LNCaP clone FGC (cell line): ENCODE data around the gene SULF2.

Source experiments
- DNase-seq: peaks from one replicate; pipeline ENCODE4 v3.0.0-alpha.2; 2011; ENCODE audit warnings: low read depth
- H3K4me3 ChIP-seq: 2 replicates; pipeline ENCODE4 v1.5.1; 2011; ENCODE audit warnings: mild to moderate bottlenecking, low read depth, low read length, control low read depth
- CTCF ChIP-seq: IDR thresholded peaks from 2 replicates; pipeline ENCODE4 v1.5.1; 2012; ENCODE audit warnings: mild to moderate bottlenecking; ENCODE audit not compliant: control insufficient read depth, insufficient read depth; ENCODE audit errors: extremely low read depth

Gene SULF2

GRCh38 chr20:47699818-47700217, 85.5 kb downstream of the SULF2 start:
- DNase-seq = no peak
- no peak for TF ChIP-seq CTCF
- H3K4me3 ChIP-seq = no peak overlapping the region

- TF ChIP-seq CTCF = no peak
- DNase-seq = no peak
These were observed 87.1 kb downstream of the SULF2 start for GRCh38 chr20:47698142-47698541.

GRCh38 chr20:47696856-47697255, 88.4 kb downstream of the SULF2 start:
- no peak for TF ChIP-seq CTCF
- no peak overlapping the region for H3K4me3 ChIP-seq
- DNase-seq = no peak

More at GRCh38 chr20:47698142-47698541, 87.1 kb downstream of the SULF2 start:
- H3K4me3 ChIP-seq = no peak overlapping the region

GRCh38 chr20:47694021-47694818, 91.1 kb downstream of the SULF2 start:
- H3K4me3 ChIP-seq = no peak overlapping the region
- DNase-seq = no peak
- no peak for TF ChIP-seq CTCF

- no peak for DNase-seq
- no peak for TF ChIP-seq CTCF
- H3K4me3 ChIP-seq = no peak overlapping the region
These were observed 93.7 kb downstream of the SULF2 start for GRCh38 chr20:47691625-47692024.

- no peak overlapping the region for H3K4me3 ChIP-seq
- no peak for DNase-seq
- no peak for TF ChIP-seq CTCF
These were observed 95.5 kb downstream of the SULF2 start for GRCh38 chr20:47689731-47690130.
